ENCODE results near the gene BTD. TPM values are rescaled to one million over a fixed set of nuclear protein-coding genes. Genes with fewer than 3 reads are reported as not detected.

Gene BTD
- total RNA-seq, 4 donors from 2014 or later = 17.0 to 49.4 (median 41.6) TPM

DNA sequence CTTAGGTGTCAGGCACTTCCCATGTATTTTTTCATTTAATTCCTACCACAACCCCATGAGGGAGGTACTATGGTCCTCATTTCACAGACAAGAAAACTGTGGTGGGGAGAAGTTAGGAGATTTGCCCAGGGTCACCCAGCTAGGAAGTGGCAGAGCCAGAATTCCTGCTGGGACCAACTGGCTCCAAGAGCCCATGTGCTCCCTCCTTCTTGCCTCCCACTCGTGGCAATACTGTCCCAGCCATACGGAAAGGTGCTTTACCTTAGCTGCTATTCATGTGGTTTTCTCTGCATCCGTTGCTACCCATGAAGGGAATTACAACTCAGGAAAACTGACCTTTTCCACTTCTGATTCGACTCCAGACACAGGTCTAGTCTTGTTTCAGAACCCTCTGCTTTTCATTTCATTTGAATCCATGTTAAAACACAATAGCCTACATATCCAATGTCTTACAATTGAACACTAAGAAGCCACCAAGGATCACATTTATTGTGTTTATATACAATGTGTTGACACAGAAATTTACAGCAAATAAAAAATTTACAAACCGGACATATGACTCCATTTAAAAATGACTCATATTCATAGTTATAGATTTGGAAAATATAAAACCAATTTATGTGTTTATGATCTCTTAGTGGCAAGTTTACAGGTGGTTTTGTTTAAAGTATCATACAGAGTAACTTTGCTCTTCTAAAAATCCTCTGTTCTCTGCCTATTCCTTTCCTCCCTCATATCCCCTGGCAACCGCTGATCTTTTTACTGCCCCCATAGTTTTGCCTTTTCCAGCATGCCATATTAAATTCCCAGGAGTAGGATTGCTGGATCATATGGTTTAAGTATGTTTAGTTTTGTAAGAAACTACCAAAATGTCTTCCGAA is 58.8 kb downstream of the BTD start:
- ATAC-seq (ENCODE audit: low FRiP score) = no peak
- DNase-seq (ENCODE audit: low spot score) = no peak
- TF ChIP-seq, protein P1, sequence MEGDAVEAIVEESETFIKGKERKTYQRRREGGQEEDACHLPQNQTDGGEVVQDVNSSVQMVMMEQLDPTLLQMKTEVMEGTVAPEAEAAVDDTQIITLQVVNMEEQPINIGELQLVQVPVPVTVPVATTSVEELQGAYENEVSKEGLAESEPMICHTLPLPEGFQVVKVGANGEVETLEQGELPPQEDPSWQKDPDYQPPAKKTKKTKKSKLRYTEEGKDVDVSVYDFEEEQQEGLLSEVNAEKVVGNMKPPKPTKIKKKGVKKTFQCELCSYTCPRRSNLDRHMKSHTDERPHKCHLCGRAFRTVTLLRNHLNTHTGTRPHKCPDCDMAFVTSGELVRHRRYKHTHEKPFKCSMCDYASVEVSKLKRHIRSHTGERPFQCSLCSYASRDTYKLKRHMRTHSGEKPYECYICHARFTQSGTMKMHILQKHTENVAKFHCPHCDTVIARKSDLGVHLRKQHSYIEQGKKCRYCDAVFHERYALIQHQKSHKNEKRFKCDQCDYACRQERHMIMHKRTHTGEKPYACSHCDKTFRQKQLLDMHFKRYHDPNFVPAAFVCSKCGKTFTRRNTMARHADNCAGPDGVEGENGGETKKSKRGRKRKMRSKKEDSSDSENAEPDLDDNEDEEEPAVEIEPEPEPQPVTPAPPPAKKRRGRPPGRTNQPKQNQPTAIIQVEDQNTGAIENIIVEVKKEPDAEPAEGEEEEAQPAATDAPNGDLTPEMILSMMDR (IDR thresholded peaks at IDR 0.05) = no peak

DNA sequence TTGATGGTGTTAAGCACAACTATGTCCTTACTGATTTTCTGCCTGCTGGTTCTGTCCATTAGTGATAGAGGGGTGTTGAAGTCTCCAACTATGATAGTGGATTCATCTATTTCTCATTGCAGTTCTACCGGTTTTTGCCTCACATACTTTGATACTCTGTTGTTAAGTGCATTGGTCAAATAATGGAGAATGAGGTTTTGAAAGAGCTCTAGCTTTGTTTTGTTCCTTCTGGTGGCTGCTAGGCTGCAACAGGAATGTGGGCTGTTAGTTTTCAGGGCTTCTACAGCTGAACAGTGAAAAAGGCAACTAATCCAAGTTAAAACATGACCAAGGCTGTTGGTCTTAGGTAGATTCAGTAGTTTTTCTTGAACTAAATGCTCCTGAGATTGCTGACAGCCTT is 62.6 kb downstream of the BTD start:
- no peak for ATAC-seq (ENCODE audit: low FRiP score)
- TF ChIP-seq, protein P1 (IDR thresholded peaks at IDR 0.05) = no peak
- no peak for DNase-seq (ENCODE audit: low spot score)

DNA sequence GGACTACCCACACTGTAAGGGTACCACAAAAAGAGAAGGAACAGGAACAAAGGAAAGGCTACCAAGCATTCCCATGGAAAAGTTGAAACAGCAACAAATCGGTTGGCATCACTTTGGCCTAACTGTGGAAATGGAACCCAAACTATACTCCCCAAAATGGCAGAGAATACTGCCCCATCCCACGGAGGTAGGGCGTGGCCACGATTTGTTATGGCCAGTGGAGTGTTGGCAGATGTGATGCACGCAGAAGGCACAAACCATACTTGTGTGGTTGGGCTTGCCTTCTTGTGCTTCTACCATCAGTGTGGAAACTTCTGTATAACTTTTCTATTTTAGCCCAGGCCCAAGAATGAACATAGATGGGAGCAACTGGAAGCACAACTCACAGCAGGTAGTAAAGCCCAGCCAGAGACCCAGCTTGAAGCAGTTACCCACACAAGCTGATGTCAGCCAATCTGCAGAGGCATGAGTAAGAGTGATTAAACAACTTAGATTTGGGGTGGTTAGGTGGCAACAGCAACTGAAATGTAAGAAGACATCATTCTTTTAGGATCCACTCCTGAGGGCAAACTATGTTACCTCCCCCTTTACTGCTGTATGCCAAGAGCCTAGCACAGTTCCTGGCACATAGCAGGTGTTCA is 64.1 kb downstream of the BTD start:
- DNase-seq (ENCODE audit: low spot score) = no peak
- TF ChIP-seq, protein P1 (IDR thresholded peaks at IDR 0.05) = no peak
- ATAC-seq (ENCODE audit: low FRiP score) = no peak

DNA sequence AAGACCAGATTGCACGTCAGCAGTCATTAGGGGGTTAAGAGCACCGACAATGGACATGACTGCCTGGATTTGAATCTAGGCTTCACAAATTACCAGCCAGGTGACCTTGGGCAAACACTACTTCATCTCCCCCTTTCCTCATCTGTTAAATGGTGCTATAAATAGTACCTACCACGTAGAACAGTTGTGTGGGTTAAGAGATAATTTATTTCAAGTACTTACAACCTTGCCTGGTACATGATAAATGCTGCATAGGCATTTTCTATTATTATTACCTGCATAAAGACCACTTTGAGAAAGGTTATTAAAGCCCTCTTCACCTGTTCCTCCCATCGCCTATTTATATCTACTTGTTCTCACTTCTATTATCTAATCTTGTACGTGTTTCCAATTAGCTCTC is 64.7 kb downstream of the BTD start:
- no peak for ATAC-seq (ENCODE audit: low FRiP score)

DNA sequence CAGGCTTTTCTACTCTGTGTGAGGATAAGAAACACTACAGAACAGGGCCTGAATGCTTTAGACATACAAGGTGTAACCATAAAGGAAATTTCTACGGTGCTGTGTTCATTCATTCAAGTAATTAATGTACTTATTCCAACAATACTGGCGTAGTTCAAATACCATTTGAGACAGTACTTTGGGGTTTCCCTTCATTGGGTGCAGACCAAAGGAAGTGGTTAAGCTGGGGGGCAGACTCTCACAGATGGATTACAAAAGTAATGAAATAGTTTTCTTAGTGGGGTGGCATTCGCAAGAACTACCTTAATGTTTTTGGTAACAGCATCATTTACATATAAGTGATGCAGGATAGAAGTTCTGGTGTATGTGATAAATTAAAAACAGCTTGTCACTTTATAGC is 65.9 kb downstream of the BTD start:
- ATAC-seq (ENCODE audit: low FRiP score) (no peak), DNase-seq (ENCODE audit: low spot score) (no peak)
- TF ChIP-seq, protein P1 (IDR thresholded peaks at IDR 0.05) = no peak

More for the DNA sequence above, 64.7 kb downstream of the BTD start:
- DNase-seq (ENCODE audit: low spot score) = no peak
- TF ChIP-seq, protein P1 (IDR thresholded peaks at IDR 0.05) = no peak

DNA sequence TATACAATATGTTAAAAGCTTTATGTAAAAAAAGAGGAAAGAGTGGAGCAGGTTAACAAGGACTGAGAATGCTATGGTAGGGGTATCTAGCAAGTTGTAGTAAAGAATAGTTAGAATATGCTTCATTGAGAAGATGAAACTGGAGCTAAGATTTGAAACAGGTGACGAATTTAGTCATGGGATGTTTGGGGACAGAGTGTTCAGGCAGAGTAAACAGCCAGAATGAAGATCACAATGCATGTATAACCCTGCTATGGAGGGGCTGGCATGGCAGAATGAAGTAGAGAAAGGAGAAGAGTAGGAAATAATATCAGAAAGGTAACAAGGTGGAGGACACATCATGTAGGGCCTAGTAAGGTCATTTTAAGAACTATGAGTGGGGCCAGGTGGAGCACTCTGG is 72.0 kb downstream of the BTD start:
- DNase-seq (ENCODE audit: low spot score) (no peak), ATAC-seq (ENCODE audit: low FRiP score) (no peak)
- TF ChIP-seq, protein P1 (IDR thresholded peaks at IDR 0.05) = no peak
